Glutamatergic neuron (in vitro differentiated cells): ENCODE measurements around the gene TSPAN3. TPM values are rescaled to one million over a fixed set of nuclear protein-coding genes. Genes with fewer than 3 reads are reported as not detected.

Experiments
- DNase-seq: peaks from one replicate; pipeline ENCODE4 v3.0.0; 2022
- H3K27ac Mint-ChIP-seq: one replicate; pipeline ENCODE4 v1.8.0; 2020; ENCODE audit warnings: mild to moderate bottlenecking, mixed read lengths, inconsistent platforms; ENCODE audit not compliant: unreplicated experiment
- H3K27me3 Mint-ChIP-seq: one replicate; pipeline ENCODE4 v1.8.0; 2020; ENCODE audit warnings: mild to moderate bottlenecking, moderate library complexity, mixed read lengths, inconsistent platforms; ENCODE audit not compliant: unreplicated experiment
- H3K36me3 Mint-ChIP-seq: one replicate; pipeline ENCODE4 v1.8.0; 2020; ENCODE audit warnings: mild to moderate bottlenecking, mixed read lengths, inconsistent platforms; ENCODE audit not compliant: unreplicated experiment
- H3K4me1 Mint-ChIP-seq: one replicate; pipeline ENCODE4 v1.8.0; 2020; ENCODE audit warnings: mild to moderate bottlenecking, low read depth, mixed read lengths, inconsistent platforms; ENCODE audit not compliant: unreplicated experiment
- H3K4me3 Mint-ChIP-seq: one replicate; pipeline ENCODE4 v1.8.0; 2020; ENCODE audit warnings: mild to moderate bottlenecking, mixed read lengths, inconsistent platforms; ENCODE audit not compliant: unreplicated experiment
- H3K9me3 Mint-ChIP-seq: one replicate; pipeline ENCODE4 v1.8.0; 2020; ENCODE audit warnings: mild to moderate bottlenecking, moderate library complexity, mixed read lengths, inconsistent platforms; ENCODE audit not compliant: unreplicated experiment
- CTCF ChIP-seq: fragments of 200-600 bp; sonication (generic); IDR thresholded peaks from one replicate; pipeline ENCODE4 v1.5.0; 2021; ENCODE audit not compliant: partially characterized antibody, unreplicated experiment
- long read RNA-seq: library from polyadenylated mRNA; unstranded; transcript quantifications from one replicate; pipeline ENCODE4 v2.0.0, GENCODE V29; 2020; ENCODE audit not compliant: unreplicated experiment
- total RNA-seq: library from RNA; stranded (reverse); fragmentation: NEBNext Ultra II Directional; extraction: Animal tissue kit (Norgen Biotek cat#: 25700); gene quantifications from one replicate; pipeline ENCODE4 v1.2.1, GENCODE V29; 2021; ENCODE audit not compliant: unreplicated experiment

TSPAN3 gene
- 190 TPM for total RNA-seq
- long read RNA-seq, full-length matches to known transcripts = 233 of 238 reads
- long read RNA-seq, partial matches to known transcripts = 3 of 238 reads
- long read RNA-seq, other reads (novel, unspliced or antisense) = 2 of 238 reads

- H3K27me3 Mint-ChIP-seq = peaks cover 7% of the 10 kb centered on the region
- H3K4me3 Mint-ChIP-seq = peak within 1 kb of the TSS; percentile 99
- no peak for TF ChIP-seq CTCF
- peak; percentile 98 for DNase-seq
- no peaks in the 10 kb centered on the region for H3K36me3 Mint-ChIP-seq
- H3K4me1 Mint-ChIP-seq = peaks cover 19% of the 10 kb centered on the region
- H3K27ac Mint-ChIP-seq = peak within 1 kb of the TSS; percentile 90
- no peaks in the 10 kb centered on the region for H3K9me3 Mint-ChIP-seq
Observed at GRCh38 chr15:77070495-77071304, at the start of gene TSPAN3. TSPAN3 (minus strand) TSS chr15:77071109; CDS start chr15:77070954, 155 bp downstream.

- H3K27me3 Mint-ChIP-seq = peaks cover 3% of the 10 kb centered on the region
- no peak for TF ChIP-seq CTCF
- DNase-seq = no peak
- no peak overlapping the region for H3K4me3 Mint-ChIP-seq
- H3K27ac Mint-ChIP-seq = no peak overlapping the region
- H3K4me1 Mint-ChIP-seq = peaks cover 15% of the 10 kb centered on the region
- no peaks in the 10 kb centered on the region for H3K36me3 Mint-ChIP-seq
- H3K9me3 Mint-ChIP-seq = no peaks in the 10 kb centered on the region
Observed at GRCh38 chr15:77120576-77120975, 49.7 kb upstream of the TSPAN3 start.

- peaks cover 17% of the 10 kb centered on the region for H3K4me1 Mint-ChIP-seq
- no peak overlapping the region for H3K27ac Mint-ChIP-seq
- H3K27me3 Mint-ChIP-seq = peaks cover 3% of the 10 kb centered on the region
Observed at GRCh38 chr15:77119446-77119845, 48.5 kb upstream of the TSPAN3 start.

GRCh38 chr15:77118882-77119321 lies 48.0 kb upstream of the TSPAN3 start:
- TF ChIP-seq CTCF = peak; percentile 57
- peaks cover 6% of the 10 kb centered on the region for H3K27me3 Mint-ChIP-seq
- H3K36me3 Mint-ChIP-seq = peaks cover 2% of the 10 kb centered on the region
- no peak for DNase-seq
- no peak overlapping the region for H3K4me3 Mint-ChIP-seq
- no peak overlapping the region for H3K27ac Mint-ChIP-seq
- peaks cover 17% of the 10 kb centered on the region for H3K4me1 Mint-ChIP-seq
- peaks cover 1% of the 10 kb centered on the region for H3K9me3 Mint-ChIP-seq

More at GRCh38 chr15:77119446-77119845, 48.5 kb upstream of the TSPAN3 start:
- Mint-ChIP-seq H3K36me3 (no peaks in the 10 kb centered on the region), H3K9me3 (no peaks in the 10 kb centered on the region), H3K4me3 (no peak overlapping the region)
- no peak for TF ChIP-seq CTCF
- DNase-seq = no peak

GRCh38 chr15:77115179-77115578 lies 44.3 kb upstream of the TSPAN3 start:
- H3K27ac Mint-ChIP-seq = no peak overlapping the region
- DNase-seq = no peak
- H3K27me3 Mint-ChIP-seq = peaks cover 4% of the 10 kb centered on the region
- no peak for TF ChIP-seq CTCF
- peaks cover 1% of the 10 kb centered on the region for H3K9me3 Mint-ChIP-seq
- H3K4me1 Mint-ChIP-seq = peaks cover 13% of the 10 kb centered on the region
- H3K36me3 Mint-ChIP-seq = peaks cover 6% of the 10 kb centered on the region
- no peak overlapping the region for H3K4me3 Mint-ChIP-seq
